SW 1271 (cell line): ENCODE measurements around the gene ZNF653.
A peak's percentile ranks its signal among the peaks of the same experiment; 100 is the strongest.
"Not testable (repeated sequence)": the region's sequence is repeated elsewhere in the genome, so short reads cannot be mapped to it uniquely, and the experiment has no call there.

ENCODE experiments used
- DNase-seq, 2 experiments: peaks; one replicate each; lab custom pipeline; 2025; lab: John Stamatoyannopoulos, UW

ZNF653 gene

GRCh38 chr19:11481534-11482383 lies 23.9 kb downstream of the ZNF653 start:
- DNase-seq: peak; percentile 86 to 93

GRCh38 chr19:11480715-11481533 lies 24.7 kb downstream of the ZNF653 start, which contains the start of gene ELAVL3:
TSS of gene ELAVL3 (minus strand) at chr19:11481046. CDS start at chr19:11480608, 438 bp downstream.
- DNase-seq: no peak

- no peak for DNase-seq
These were observed 25.5 kb downstream of the ZNF653 start for GRCh38 chr19:11479898-11480714.

GRCh38 chr19:11479090-11479897 lies 26.3 kb downstream of the ZNF653 start:
- no peak for DNase-seq

- DNase-seq: no peak
These were observed 27.2 kb downstream of the ZNF653 start for GRCh38 chr19:11478167-11479089.

- no peak for DNase-seq
These were observed 29.8 kb downstream of the ZNF653 start for GRCh38 chr19:11475861-11476260.

GRCh38 chr19:11475343-11475742 lies 30.3 kb downstream of the ZNF653 start:
- not testable (repeated sequence) for DNase-seq

- no peak for DNase-seq
These were observed 31.9 kb downstream of the ZNF653 start for GRCh38 chr19:11473725-11474124.

GRCh38 chr19:11468266-11468845 lies 37.3 kb downstream of the ZNF653 start:
- DNase-seq: not testable (repeated sequence)

GRCh38 chr19:11465600-11465999 lies 40.0 kb downstream of the ZNF653 start:
- no peak for DNase-seq

- no peak for DNase-seq
These were observed 41.0 kb downstream of the ZNF653 start for GRCh38 chr19:11464333-11465265.

GRCh38 chr19:11463391-11463790 lies 42.2 kb downstream of the ZNF653 start:
- no peak for DNase-seq

- DNase-seq: no peak
These were observed 44.2 kb downstream of the ZNF653 start for GRCh38 chr19:11461453-11461852.

- no peak for DNase-seq
These were observed 45.4 kb downstream of the ZNF653 start for GRCh38 chr19:11460207-11460606.

- DNase-seq: not testable (repeated sequence)
These were observed 46.7 kb downstream of the ZNF653 start for GRCh38 chr19:11458912-11459311.

GRCh38 chr19:11458236-11458900 lies 47.3 kb downstream of the ZNF653 start:
- DNase-seq: no peak

- DNase-seq: no peak
These were observed 47.8 kb downstream of the ZNF653 start for GRCh38 chr19:11457831-11458230.

- no peak for DNase-seq
These were observed 48.5 kb downstream of the ZNF653 start for GRCh38 chr19:11457115-11457514.
